Neural cell (in vitro differentiated cells): ENCODE data around the gene RND3.

Experiments used
- SMC3 ChIP-seq: fragments of 450-650 bp; conservative IDR thresholded peaks from 2 replicates; pipeline ENCODE4 v1.6.1; 2014; ENCODE audit warnings: antibody characterized with exemption, mild to moderate bottlenecking, moderate library complexity; ENCODE audit not compliant: poor library complexity
- TAF1 ChIP-seq: IDR thresholded peaks from 2 replicates; pipeline ENCODE4 v1.6.1; 2012; ENCODE audit warnings: low read depth
- TF ChIP-seq, protein P1 (sequence below): IDR thresholded peaks from 2 replicates; pipeline ENCODE4 v1.6.1; 2012; ENCODE audit warnings: borderline replicate concordance

DNA sequence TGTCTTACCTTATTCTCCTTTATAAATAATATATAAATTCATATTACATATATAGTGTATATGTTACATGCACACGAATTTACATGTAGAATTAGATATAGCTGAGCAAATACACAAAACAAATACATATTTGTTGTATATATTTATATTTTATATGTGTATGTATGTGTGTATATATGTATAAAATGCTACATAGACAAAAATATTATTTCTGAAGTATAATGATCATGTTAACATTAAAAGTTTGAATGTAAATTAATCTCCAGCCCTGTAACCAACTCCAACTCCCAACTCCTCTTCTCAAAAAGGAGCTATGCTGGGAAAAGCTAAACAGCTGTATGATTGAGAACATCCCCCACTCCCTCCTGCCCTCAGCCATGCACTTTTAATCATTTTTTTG lies 42.7 kb upstream of the RND3 start:
- TF ChIP-seq, protein P1, sequence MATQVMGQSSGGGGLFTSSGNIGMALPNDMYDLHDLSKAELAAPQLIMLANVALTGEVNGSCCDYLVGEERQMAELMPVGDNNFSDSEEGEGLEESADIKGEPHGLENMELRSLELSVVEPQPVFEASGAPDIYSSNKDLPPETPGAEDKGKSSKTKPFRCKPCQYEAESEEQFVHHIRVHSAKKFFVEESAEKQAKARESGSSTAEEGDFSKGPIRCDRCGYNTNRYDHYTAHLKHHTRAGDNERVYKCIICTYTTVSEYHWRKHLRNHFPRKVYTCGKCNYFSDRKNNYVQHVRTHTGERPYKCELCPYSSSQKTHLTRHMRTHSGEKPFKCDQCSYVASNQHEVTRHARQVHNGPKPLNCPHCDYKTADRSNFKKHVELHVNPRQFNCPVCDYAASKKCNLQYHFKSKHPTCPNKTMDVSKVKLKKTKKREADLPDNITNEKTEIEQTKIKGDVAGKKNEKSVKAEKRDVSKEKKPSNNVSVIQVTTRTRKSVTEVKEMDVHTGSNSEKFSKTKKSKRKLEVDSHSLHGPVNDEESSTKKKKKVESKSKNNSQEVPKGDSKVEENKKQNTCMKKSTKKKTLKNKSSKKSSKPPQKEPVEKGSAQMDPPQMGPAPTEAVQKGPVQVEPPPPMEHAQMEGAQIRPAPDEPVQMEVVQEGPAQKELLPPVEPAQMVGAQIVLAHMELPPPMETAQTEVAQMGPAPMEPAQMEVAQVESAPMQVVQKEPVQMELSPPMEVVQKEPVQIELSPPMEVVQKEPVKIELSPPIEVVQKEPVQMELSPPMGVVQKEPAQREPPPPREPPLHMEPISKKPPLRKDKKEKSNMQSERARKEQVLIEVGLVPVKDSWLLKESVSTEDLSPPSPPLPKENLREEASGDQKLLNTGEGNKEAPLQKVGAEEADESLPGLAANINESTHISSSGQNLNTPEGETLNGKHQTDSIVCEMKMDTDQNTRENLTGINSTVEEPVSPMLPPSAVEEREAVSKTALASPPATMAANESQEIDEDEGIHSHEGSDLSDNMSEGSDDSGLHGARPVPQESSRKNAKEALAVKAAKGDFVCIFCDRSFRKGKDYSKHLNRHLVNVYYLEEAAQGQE: no peak
- TF ChIP-seq SMC3 (no peak), TAF1 (no peak)
